Endothelial cell of umbilical vein (primary cell): Measurements from ENCODE around the gene PCDH9.

Experiments used
- CTCF ChIP-seq, 2 donors: IDR thresholded peaks; 1 replicate in 1 of 2; 2 replicates in 1 of 2; pipeline ENCODE4 v1.5.1; 2011; ENCODE audit warnings: low read length in 2 of 2, mild to moderate bottlenecking in 2 of 2, moderate library complexity in 2 of 2, control low read depth in 1 of 2, inconsistent platforms in 1 of 2, low read depth in 1 of 2; ENCODE audit not compliant: insufficient read depth in 1 of 2; ENCODE audit errors: extremely low read depth in 1 of 2
- EZH2 ChIP-seq: IDR thresholded peaks from 2 replicates; pipeline ENCODE4 v1.6.1; 2012; ENCODE audit warnings: borderline replicate concordance, low read depth, mild to moderate bottlenecking, moderate library complexity, low read length, inconsistent platforms; ENCODE audit not compliant: severe bottlenecking
- FOS ChIP-seq: IDR thresholded peaks from 2 replicates; pipeline ENCODE4 v1.6.1; 2011; ENCODE audit warnings: mild to moderate bottlenecking, low read length, moderate library complexity, borderline replicate concordance; ENCODE audit not compliant: insufficient read depth
- GATA2 ChIP-seq: IDR thresholded peaks from 2 replicates; pipeline ENCODE4 v1.7.0; 2011; ENCODE audit warnings: low read depth, mild to moderate bottlenecking, moderate library complexity, mixed read lengths, low read length; ENCODE audit not compliant: insufficient read length, insufficient read depth
- JUN ChIP-seq: IDR thresholded peaks from 2 replicates; pipeline ENCODE4 v1.6.1; 2011; ENCODE audit warnings: borderline replicate concordance, low read depth; ENCODE audit not compliant: insufficient read length, insufficient read depth
- MAX ChIP-seq: IDR thresholded peaks from 2 replicates; pipeline ENCODE4 v1.6.1; 2011; ENCODE audit not compliant: insufficient read depth, insufficient read length
- POLR2A ChIP-seq: IDR thresholded peaks from 2 replicates; pipeline ENCODE4 v1.6.1; 2012; ENCODE audit warnings: low read depth, mild to moderate bottlenecking, control low read depth, low read length
- POLR2AphosphoS5 ChIP-seq: IDR thresholded peaks from 2 replicates; pipeline ENCODE4 v1.6.1; 2012; ENCODE audit warnings: low read depth, mild to moderate bottlenecking, control low read depth, low read length, moderate library complexity; ENCODE audit not compliant: insufficient read depth

- no peak for TF ChIP-seq CTCF (IDR thresholded peaks at IDR 0.05; ENCODE audit: extremely low read depth in 1 of 2, insufficient read depth in 1 of 2, low read depth in 1 of 2, low read length in 2 of 2)
- TF ChIP-seq POLR2A = no peak
- TF ChIP-seq EZH2 = no peak
- TF ChIP-seq GATA2 = no peak
- TF ChIP-seq POLR2AphosphoS5 = no peak
- TF ChIP-seq MAX = no peak
- TF ChIP-seq FOS = no peak
- TF ChIP-seq JUN = no peak
Measured at GRCh38 chr13:67228031-67228430, 2.1 kb downstream of the PCDH9 start.
